B cell (primary cell): ENCODE measurements around the gene TMEM131L. TPM values are rescaled to one million over a fixed set of nuclear protein-coding genes. Genes with fewer than 3 reads are reported as not detected.
"Not testable (repeated sequence)": the region's sequence is repeated elsewhere in the genome, so short reads cannot be mapped to it uniquely, and the experiment has no call there.

Experiments used
- ATAC-seq: fragments of 200-7000 bp; cut with Tn5 transposase; one replicate; pipeline ENCODE4 v1.10.0; 2021; ENCODE audit warnings: low read depth, mild to moderate bottlenecking, moderate number of reproducible peaks, moderate library complexity
- CTCF ChIA-PET: fragments of 350-600 bp; sonication (Branson Sonifier 250); formaldehyde crosslinking; loops from one replicate; lab custom pipeline; 2021; ENCODE audit warnings: antibody characterized with exemption, inconsistent platforms; lab: Charles Lee
- POLR2A ChIA-PET: fragments of 350-600 bp; sonication (Branson Sonifier 250); formaldehyde crosslinking; loops from one replicate; lab custom pipeline; 2021; ENCODE audit warnings: antibody characterized with exemption; lab: Charles Lee
- DNase-seq: peaks from one replicate; pipeline ENCODE4 v3.0.0; 2013
- H2AFZ ChIP-seq: 2 replicates; pipeline ENCODE4 v1.6.1; 2012; ENCODE audit warnings: mild to moderate bottlenecking, low read depth, low read length; ENCODE audit not compliant: insufficient read depth, poor library complexity, severe bottlenecking
- H3K27ac ChIP-seq, 2 donors: 1 replicate in 1 of 2; 2 replicates in 1 of 2; pipeline ENCODE4 v1.5.1; 2012 to 2013; ENCODE audit warnings: low read length in 2 of 2, mild to moderate bottlenecking in 2 of 2, moderate library complexity in 1 of 2
- H3K27me3 ChIP-seq, 4 experiments: fragments of 200-600 bp in 1 of 4; sonication (generic) in 1 of 4; replicated peaks in 1 of 4; 1 replicate in 2 of 4; 2 replicates in 2 of 4; pipeline versions ENCODE4 v1.6.1 to v1.7.0; 2013 to 2016; ENCODE audit warnings: low read length in 3 of 4, mild to moderate bottlenecking in 2 of 4, mixed read lengths in 1 of 4, moderate library complexity in 1 of 4; ENCODE audit not compliant: insufficient read depth in 4 of 4, control insufficient read depth in 3 of 4; ENCODE audit errors: control extremely low read depth in 1 of 4
- H3K36me3 ChIP-seq, 2 experiments: replicated peaks in 1 of 2; 1 replicate in 1 of 2; 2 replicates in 1 of 2; pipeline versions ENCODE4 v1.6.1 to v1.7.1; 2013; ENCODE audit warnings: low read length in 1 of 2; ENCODE audit not compliant: insufficient read depth in 2 of 2, control insufficient read depth in 1 of 2; ENCODE audit errors: control extremely low read depth in 1 of 2, extremely low read depth in 1 of 2
- H3K4me1 ChIP-seq, 2 donors: fragments of 200-600 bp in 1 of 2; sonication (generic) in 1 of 2; 1 replicate in 1 of 2; 2 replicates in 1 of 2; pipeline versions ENCODE4 v1.5.1 to v1.6.1; 2013 to 2017; ENCODE audit warnings: low read length in 2 of 2; ENCODE audit not compliant: control insufficient read depth in 2 of 2, insufficient read depth in 2 of 2
- H3K4me2 ChIP-seq: replicated peaks from 2 replicates; pipeline ENCODE3; 2012; ENCODE audit warnings: mild to moderate bottlenecking, low read depth, low read length; ENCODE audit not compliant: poor library complexity, severe bottlenecking
- H3K4me3 ChIP-seq, 5 experiments: fragments of 200-600 bp in 1 of 5; sonication (generic) in 1 of 5; 1 replicate in 3 of 5; 2 replicates in 2 of 5; pipeline versions ENCODE4 v1.5.1 to v1.7.0; 2011 to 2016; ENCODE audit warnings: low read length in 4 of 5, mild to moderate bottlenecking in 4 of 5, low read depth in 2 of 5, control low read depth in 1 of 5, moderate library complexity in 1 of 5; ENCODE audit not compliant: insufficient read depth in 1 of 5; ENCODE audit errors: control extremely low read depth in 1 of 5, extremely low read depth in 1 of 5
- H3K79me2 ChIP-seq: fragments of 200-600 bp; sonication (generic); one replicate; pipeline ENCODE4 v1.6.0; 2016; ENCODE audit warnings: low read length; ENCODE audit not compliant: control insufficient read depth, insufficient read depth
- H3K9ac ChIP-seq: fragments of 200-600 bp; sonication (generic); 2 replicates; pipeline ENCODE4 v1.6.1; 2017; ENCODE audit warnings: mild to moderate bottlenecking, low read length, moderate library complexity
- H3K9me3 ChIP-seq, 3 donors: one replicate each; pipeline versions ENCODE4 v1.6.1 to v1.7.1; 2013; ENCODE audit warnings: low read length in 2 of 3; ENCODE audit not compliant: control insufficient read depth in 2 of 3, insufficient read depth in 1 of 3; ENCODE audit errors: control extremely low read depth in 1 of 3
- H4K20me1 ChIP-seq: 2 replicates; pipeline ENCODE4 v1.6.0; 2012; ENCODE audit warnings: mild to moderate bottlenecking, low read length; ENCODE audit not compliant: insufficient read depth, control insufficient read depth, poor library complexity, severe bottlenecking
- H3K27ac Mint-ChIP-seq: one replicate; pipeline ENCODE4 v1.8.0; 2021; ENCODE audit warnings: mixed read lengths
- H3K27me3 Mint-ChIP-seq: one replicate; pipeline ENCODE4 v1.8.0; 2021; ENCODE audit warnings: mixed read lengths
- H3K4me1 Mint-ChIP-seq: one replicate; pipeline ENCODE4 v1.8.0; 2021; ENCODE audit warnings: mixed read lengths
- H3K4me3 Mint-ChIP-seq: one replicate; pipeline ENCODE4 v1.8.0; 2021; ENCODE audit warnings: mixed read lengths
- H3K9me3 Mint-ChIP-seq: one replicate; pipeline ENCODE4 v1.8.0; 2022; ENCODE audit warnings: mixed read lengths; ENCODE audit not compliant: insufficient read depth
- EZH2 ChIP-seq: IDR thresholded peaks from 2 replicates; pipeline ENCODE4 v1.6.1; 2012; ENCODE audit warnings: borderline replicate concordance, low read depth, mild to moderate bottlenecking, moderate library complexity, low read length; ENCODE audit not compliant: insufficient read depth, poor library complexity, severe bottlenecking
- WGBS: methylation state at CpG from one replicate; pipeline ENCODE4 v1.1.5; 2013; ENCODE audit warnings: missing lambda C conversion rate; ENCODE audit not compliant: insufficient coverage; 5-methylcytosine and 5-hydroxymethylcytosine counted together
- intact Hi-C: fragments of 100-400 bp; cut with micrococcal nuclease; formaldehyde crosslinking; loops from one replicate; pipeline ENCODE4 v1.10.0; 2022
- polyA plus RNA-seq: library from polyadenylated mRNA; depleted of rRNA; stranded (reverse); fragments of >200 nt; gene quantifications from 2 replicates; pipeline ENCODE4 v1.2.3, GENCODE V29; 2012
- total RNA-seq, 2 donors: library from RNA; stranded (reverse); fragments of 120-200 nt in 1 of 2; gene quantifications; 1 replicate in 1 of 2; 2 replicates in 1 of 2; pipeline versions ENCODE4 v1.2.3 to v1.2.4, GENCODE V29; 2013 to 2022
- TF ChIP-seq, protein P1 (sequence below): fragments of 200-600 bp; IDR thresholded peaks from one replicate; pipeline ENCODE4 v1.8.0; 2022; ENCODE audit warnings: antibody characterized with exemption, mild to moderate bottlenecking

Gene TMEM131L
- total and polyA plus RNA-seq, 2 donors (not counting 1 experiment from before 2014, with no cell fraction given) = 56.4 to 120 TPM

GRCh38 chr4:153471071-153471697 is 5.0 kb downstream of the TMEM131L start:
- Histone ChIP-seq H3K4me1 (peaks cover 57 to 76% of the 10 kb centered on the region in 2 donors), H3K4me3 (peak overlapping the region in 4 of 5 experiments; percentile 7 to 88 (median 33)), H3K4me2 (peak overlapping the region; percentile 73), H3K9ac (peak overlapping the region; percentile 53), H2AFZ (peak overlapping the region; percentile 15), H3K27ac (peak overlapping the region; percentile 74 to 83), H3K36me3 (peaks cover 1 to 46% of the 10 kb centered on the region in 2 experiments), H3K79me2 (peaks cover 97% of the 10 kb centered on the region), H4K20me1 (peaks cover 56% of the 10 kb centered on the region)
- ATAC-seq, H3K27me3 ChIP-seq, DNase-seq, H3K27me3 Mint-ChIP-seq, H3K9me3 Mint-ChIP-seq, H3K9me3 ChIP-seq: not testable (repeated sequence)
- H3K4me3 Mint-ChIP-seq = peak overlapping the region; percentile 94
- H3K27ac Mint-ChIP-seq = peak overlapping the region; percentile 90
- CTCF ChIA-PET = interaction anchor here (2.6 kb wide), 1 partner anchor 102 kb away, joined by 14 read pairs; no protein-coding TSS in a partner anchor
- POLR2A ChIA-PET = interaction anchor here (1.8 kb wide), 1 partner anchor 15 kb away, joined by 7 read pairs; no protein-coding TSS in a partner anchor
- WGBS = 71% methylated on average over 5 of the region's 9 CpGs
- intact Hi-C loops = loop anchor here (1.0 kb wide), 2 partner anchors 8 to 17 kb away; no protein-coding TSS in a partner anchor
- peaks cover 85% of the 10 kb centered on the region for H3K4me1 Mint-ChIP-seq

GRCh38 chr4:153471698-153472093 is 5.5 kb downstream of the TMEM131L start:
- CTCF ChIA-PET = no interaction called here
- peaks cover 57 to 77% of the 10 kb centered on the region in 2 donors for H3K4me1 ChIP-seq
- peak overlapping the region; percentile 73 for H3K4me2 ChIP-seq
- H3K4me3 Mint-ChIP-seq = peak overlapping the region; percentile 94
- POLR2A ChIA-PET = interaction anchor here (0.5 to 1.8 kb wide), 2 partner anchors 15 to 32 kb away, joined by 7 read pairs; no protein-coding TSS in a partner anchor
- H3K79me2 ChIP-seq = peaks cover 98% of the 10 kb centered on the region
- H3K36me3 ChIP-seq = peaks cover 1 to 46% of the 10 kb centered on the region in 2 experiments
- peak overlapping the region in 4 of 5 experiments; percentile 7 to 61 (median 33) for H3K4me3 ChIP-seq
- H3K9ac ChIP-seq = peak overlapping the region; percentile 53
- ATAC-seq (peak; percentile 23), DNase-seq (peak; percentile 76)
- no peaks in the 10 kb centered on the region for H3K27me3 ChIP-seq
- H2AFZ ChIP-seq = peak overlapping the region; percentile 15
- H4K20me1 ChIP-seq = peaks cover 56% of the 10 kb centered on the region
- peaks cover 86% of the 10 kb centered on the region for H3K4me1 Mint-ChIP-seq
- no peaks in the 10 kb centered on the region for H3K27me3 Mint-ChIP-seq
- intact Hi-C loops = loop anchor here (1.0 kb wide), 2 partner anchors 8 to 17 kb away; no protein-coding TSS in a partner anchor
- H3K9me3 ChIP-seq = no peaks in the 10 kb centered on the region
- H3K27ac Mint-ChIP-seq = peak overlapping the region; percentile 90
- peak overlapping the region; percentile 74 to 83 for H3K27ac ChIP-seq
- no peaks in the 10 kb centered on the region for H3K9me3 Mint-ChIP-seq
- TF ChIP-seq, protein P1, sequence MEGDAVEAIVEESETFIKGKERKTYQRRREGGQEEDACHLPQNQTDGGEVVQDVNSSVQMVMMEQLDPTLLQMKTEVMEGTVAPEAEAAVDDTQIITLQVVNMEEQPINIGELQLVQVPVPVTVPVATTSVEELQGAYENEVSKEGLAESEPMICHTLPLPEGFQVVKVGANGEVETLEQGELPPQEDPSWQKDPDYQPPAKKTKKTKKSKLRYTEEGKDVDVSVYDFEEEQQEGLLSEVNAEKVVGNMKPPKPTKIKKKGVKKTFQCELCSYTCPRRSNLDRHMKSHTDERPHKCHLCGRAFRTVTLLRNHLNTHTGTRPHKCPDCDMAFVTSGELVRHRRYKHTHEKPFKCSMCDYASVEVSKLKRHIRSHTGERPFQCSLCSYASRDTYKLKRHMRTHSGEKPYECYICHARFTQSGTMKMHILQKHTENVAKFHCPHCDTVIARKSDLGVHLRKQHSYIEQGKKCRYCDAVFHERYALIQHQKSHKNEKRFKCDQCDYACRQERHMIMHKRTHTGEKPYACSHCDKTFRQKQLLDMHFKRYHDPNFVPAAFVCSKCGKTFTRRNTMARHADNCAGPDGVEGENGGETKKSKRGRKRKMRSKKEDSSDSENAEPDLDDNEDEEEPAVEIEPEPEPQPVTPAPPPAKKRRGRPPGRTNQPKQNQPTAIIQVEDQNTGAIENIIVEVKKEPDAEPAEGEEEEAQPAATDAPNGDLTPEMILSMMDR = no peak
- no peak for TF ChIP-seq EZH2
- 13% methylated on average over 1 of the region's 5 CpGs for WGBS
